ENCODE results near the gene MAPK1. TPM values are rescaled to one million over a fixed set of nuclear protein-coding genes. Genes with fewer than 3 reads are reported as not detected.
"Not testable (repeated sequence)": the region's sequence is repeated elsewhere in the genome, so short reads cannot be mapped to it uniquely, and the experiment has no call there.

MAPK1 gene
- 100 to 1,000 TPM in 4 of 5 donors, 10 to 100 TPM in 1; 85.0 to 114 (median 110) TPM for total RNA-seq
- 93.9 TPM for total RNA-seq (2013)
- total RNA-seq = 109 to 323 (median 205) reads per million in 29 experiments

DNA sequence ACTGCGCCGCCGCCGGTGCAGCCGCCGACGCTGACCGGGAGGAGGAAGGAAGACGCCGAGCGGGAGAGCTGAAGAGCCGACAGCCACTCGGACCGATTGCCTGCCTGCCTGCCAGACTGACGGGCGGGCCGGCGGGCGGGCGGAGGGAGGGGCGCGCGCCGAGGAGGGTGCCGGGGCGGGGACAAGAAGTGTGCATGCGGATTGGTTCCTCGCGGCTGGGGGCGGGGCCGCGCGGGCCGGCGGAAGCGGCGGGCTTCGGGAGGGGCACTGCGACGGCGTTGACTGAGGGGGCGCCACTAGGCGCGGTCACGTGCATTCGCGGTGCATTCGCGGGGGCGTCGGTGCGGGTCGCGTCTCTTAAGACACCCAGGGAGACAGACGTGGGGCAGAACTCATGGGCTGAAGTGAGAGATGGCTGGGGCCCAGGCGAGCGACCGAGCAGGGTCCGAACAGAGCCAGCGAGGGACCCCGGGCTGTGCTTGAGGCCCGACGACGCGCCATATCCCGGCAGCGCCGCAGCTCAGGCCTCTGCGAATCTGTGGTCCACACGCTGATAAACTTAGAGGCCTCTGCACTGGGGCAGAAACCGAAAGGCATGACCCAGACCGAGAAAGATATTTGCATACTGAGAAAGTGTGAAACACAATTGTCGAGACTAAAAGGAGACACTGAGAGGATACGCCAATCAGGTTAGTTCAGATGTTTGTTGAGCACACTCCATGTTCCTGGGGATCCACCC lies at the start of gene MAPK1:
Gene MAPK1 (minus strand): TSS at position 118 of the 739 bp plus-strand sequence. CDS start 205 bp downstream, outside the sequence.
- Histone ChIP-seq H3K36me3 (ENCODE audit: control insufficient read depth in 2 of 2, extremely low read depth in 1 of 2, insufficient read depth in 1 of 2, low read length in 1 of 2) (no peaks in the 10 kb centered on the region), H3K4me1 (ENCODE audit: control insufficient read depth in 1 of 2, extremely low read depth in 1 of 2, insufficient read depth in 2 of 2, low read length in 2 of 2) (peaks cover 19 to 36% of the 10 kb centered on the region in 2 experiments), H3K4me3 (ENCODE audit: control insufficient read depth in 1 of 2, extremely low read depth in 1 of 2, low read length in 1 of 2) (peak within 1 kb of the TSS; percentile 93 to 98), H3K27ac (ENCODE audit: low read length) (peak within 1 kb of the TSS; percentile 92), H3K27me3 (replicated peaks in 1 of 2; ENCODE audit: control insufficient read depth in 2 of 2, extremely low read depth in 1 of 2, insufficient read depth in 2 of 2, low read length in 1 of 2) (no peaks in the 10 kb centered on the region), H3K9me3 (no peaks in the 10 kb centered on the region)
- ATAC-seq (replicated peaks in 1 of 4) (peak; percentile 95 to 98 (median 96)), DNase-seq (peak; percentile 82 to 96 (median 91))
- Mint-ChIP-seq H3K36me3 (peaks cover 11% of the 10 kb centered on the region), H3K27ac (peak within 1 kb of the TSS; percentile 91 to 95), H3K4me1 (peaks cover 47 to 54% (median 54%) of the 10 kb centered on the region in 3 donors), H3K27me3 (no peaks in the 10 kb centered on the region), H3K9me3 (no peaks in the 10 kb centered on the region), H3K4me3 (peak within 1 kb of the TSS; percentile 98)
- under 1% methylated on average over 72 of the region's 74 CpGs for WGBS (ENCODE audit: insufficient coverage)
- ChIA-PET CTCF (interaction anchor here in 1 of 2 donors (0.6 to 1.1 kb wide), 3 partner anchors 16 to 85 kb away, joined by 3 to 4 read pairs (median 3); partner anchors contain the start of gene PPM1F), POLR2A (interaction anchor here in 1 of 2 donors (0.7 kb wide), 1 partner anchor 239 kb away, joined by 3 read pairs; no protein-coding TSS in a partner anchor)

DNA sequence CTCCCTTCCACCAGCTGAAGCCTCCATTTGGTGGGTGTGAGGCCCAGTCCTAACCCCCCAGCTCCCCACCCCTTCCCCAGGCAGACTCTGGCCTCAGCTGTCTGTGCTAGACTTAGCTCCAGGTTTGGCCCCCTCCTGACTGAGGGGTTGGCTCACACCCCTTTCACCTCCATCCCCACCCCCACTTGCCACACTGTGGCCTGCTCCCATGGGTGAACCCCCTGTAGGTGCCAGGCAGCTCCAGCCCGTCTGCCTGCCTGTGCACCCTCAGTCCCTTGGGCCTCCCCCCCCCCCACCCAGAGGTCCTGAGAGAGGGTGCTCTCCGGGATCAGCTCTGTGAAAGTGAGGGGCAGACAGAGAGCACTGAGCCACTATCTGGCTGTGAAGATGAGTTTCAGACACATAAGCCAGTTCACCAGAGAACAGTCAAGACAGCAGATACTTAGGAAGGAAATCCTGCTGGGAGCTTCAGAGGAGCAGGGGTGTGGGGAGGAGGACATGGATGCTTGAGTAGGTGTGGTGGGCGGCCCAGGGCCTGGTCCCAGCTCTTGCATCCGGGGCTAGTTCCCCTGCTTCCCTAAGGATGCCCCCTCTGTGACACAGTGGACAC lies 49.0 kb upstream of the MAPK1 start:
- Mint-ChIP-seq H3K4me1 (no peaks in the 10 kb centered on the region), H3K4me3 (no peak overlapping the region), H3K27me3 (no peaks in the 10 kb centered on the region), H3K36me3 (no peaks in the 10 kb centered on the region), H3K9me3 (no peaks in the 10 kb centered on the region), H3K27ac (no peak overlapping the region)
- WGBS (ENCODE audit: insufficient coverage) = 80% methylated on average over 2 of the region's 4 CpGs
- Histone ChIP-seq H3K9me3 (no peaks in the 10 kb centered on the region), H3K27ac (ENCODE audit: low read length) (no peak overlapping the region), H3K27me3 (replicated peaks in 1 of 2; ENCODE audit: control insufficient read depth in 2 of 2, extremely low read depth in 1 of 2, insufficient read depth in 2 of 2, low read length in 1 of 2) (no peaks in the 10 kb centered on the region), H3K4me1 (ENCODE audit: control insufficient read depth in 1 of 2, extremely low read depth in 1 of 2, insufficient read depth in 2 of 2, low read length in 2 of 2) (no peaks in the 10 kb centered on the region), H3K36me3 (ENCODE audit: control insufficient read depth in 2 of 2, extremely low read depth in 1 of 2, insufficient read depth in 1 of 2, low read length in 1 of 2) (peaks cover 0 to 5% of the 10 kb centered on the region in 2 donors), H3K4me3 (ENCODE audit: control insufficient read depth in 1 of 2, extremely low read depth in 1 of 2, low read length in 1 of 2) (no peak overlapping the region)
- DNase-seq (no peak), ATAC-seq (replicated peaks in 1 of 4) (no peak)
- ChIA-PET POLR2A (no interaction called here), CTCF (no interaction called here)

DNA sequence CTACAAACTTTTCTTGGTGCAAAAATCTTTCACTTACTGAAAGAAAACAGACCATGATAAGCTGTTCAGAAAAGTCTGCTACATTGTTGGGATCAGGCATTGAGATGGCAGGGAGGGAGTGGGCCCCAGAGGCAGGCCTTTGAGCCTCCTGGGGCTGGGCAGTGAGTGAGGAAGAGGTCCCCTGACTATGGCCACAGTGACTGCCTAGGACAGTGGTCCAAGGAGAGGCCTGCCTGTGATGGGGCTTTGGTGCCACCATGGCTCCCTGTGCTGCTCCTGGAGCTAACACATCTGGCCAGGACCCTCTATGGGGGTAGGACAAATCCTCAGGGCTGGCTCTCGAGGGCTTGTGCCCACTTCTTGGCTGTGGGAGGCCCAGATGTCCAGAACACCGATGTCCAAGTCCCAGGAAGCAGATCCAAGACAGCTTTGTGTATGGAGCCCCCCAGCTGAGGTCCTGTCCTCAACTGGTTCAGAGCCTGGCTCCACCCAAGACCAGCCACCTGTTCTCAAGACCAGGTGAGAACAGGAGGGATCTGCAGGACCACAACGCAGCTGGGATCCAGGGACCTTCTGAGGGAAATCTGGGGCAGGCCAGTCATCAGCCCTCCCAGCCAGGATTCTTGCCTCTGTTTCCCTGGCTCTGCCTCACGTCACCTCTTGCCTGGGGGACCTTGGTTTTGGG lies 48.3 kb upstream of the MAPK1 start:
- Mint-ChIP-seq H3K27me3 (no peaks in the 10 kb centered on the region), H3K9me3 (no peaks in the 10 kb centered on the region), H3K27ac (no peak overlapping the region), H3K4me3 (no peak overlapping the region), H3K36me3 (no peaks in the 10 kb centered on the region), H3K4me1 (no peaks in the 10 kb centered on the region)
- Histone ChIP-seq H3K4me3 (ENCODE audit: control insufficient read depth in 1 of 2, extremely low read depth in 1 of 2, low read length in 1 of 2) (no peak overlapping the region), H3K4me1 (ENCODE audit: control insufficient read depth in 1 of 2, extremely low read depth in 1 of 2, insufficient read depth in 2 of 2, low read length in 2 of 2) (no peaks in the 10 kb centered on the region), H3K9me3 (no peaks in the 10 kb centered on the region), H3K27ac (ENCODE audit: low read length) (no peak overlapping the region), H3K36me3 (ENCODE audit: control insufficient read depth in 2 of 2, extremely low read depth in 1 of 2, insufficient read depth in 1 of 2, low read length in 1 of 2) (peaks cover 0 to 5% of the 10 kb centered on the region in 2 donors), H3K27me3 (replicated peaks in 1 of 2; ENCODE audit: control insufficient read depth in 2 of 2, extremely low read depth in 1 of 2, insufficient read depth in 2 of 2, low read length in 1 of 2) (no peaks in the 10 kb centered on the region)
- no peak for DNase-seq
- ChIA-PET POLR2A (no interaction called here), CTCF (interaction anchor here in 1 of 2 donors (0.7 kb wide), 1 partner anchor 30 kb away, joined by 4 read pairs; no protein-coding TSS in a partner anchor)
- no peak for ATAC-seq (replicated peaks in 1 of 4)
- 80% methylated on average over 4 of the region's 4 CpGs for WGBS (ENCODE audit: insufficient coverage)

DNA sequence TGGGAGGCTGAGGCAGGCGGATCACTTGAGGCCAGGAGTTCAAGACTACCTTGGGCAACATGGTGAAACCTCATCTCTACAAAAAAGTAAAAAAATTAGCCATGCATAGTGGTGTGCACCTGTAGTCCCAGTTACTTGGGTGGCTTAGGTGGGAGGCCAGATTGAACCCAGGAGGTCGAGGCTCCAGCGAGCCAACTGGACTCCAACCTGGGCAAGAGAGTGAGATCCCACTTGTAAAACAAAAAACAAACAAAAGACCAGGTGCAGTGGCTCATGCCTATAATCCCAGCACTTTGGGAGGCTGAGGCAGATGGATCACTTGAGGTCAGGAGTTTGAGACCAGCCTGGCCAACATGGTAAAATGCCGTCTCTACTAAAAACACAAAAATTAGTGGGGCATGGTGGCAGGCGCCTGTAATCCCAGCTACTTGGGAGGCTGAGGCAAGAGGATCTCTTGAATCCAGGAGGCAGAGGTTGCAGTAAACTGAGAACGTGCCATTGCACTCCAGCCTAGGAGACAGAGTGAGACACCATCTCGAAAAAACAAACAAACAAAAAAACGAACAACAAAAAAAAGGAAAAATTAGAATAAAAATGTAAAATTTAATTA lies 46.7 kb upstream of the MAPK1 start:
- H3K27me3 Mint-ChIP-seq; POLR2A ChIA-PET; ATAC-seq (replicated peaks in 1 of 4); H3K27ac ChIP-seq (ENCODE audit: low read length); H3K4me1 Mint-ChIP-seq; H3K9me3 Mint-ChIP-seq; H3K27ac Mint-ChIP-seq; H3K4me1 ChIP-seq (ENCODE audit: control insufficient read depth in 1 of 2, extremely low read depth in 1 of 2, insufficient read depth in 2 of 2, low read length in 2 of 2); H3K9me3 ChIP-seq; CTCF ChIA-PET; H3K27me3 ChIP-seq (replicated peaks in 1 of 2; ENCODE audit: control insufficient read depth in 2 of 2, extremely low read depth in 1 of 2, insufficient read depth in 2 of 2, low read length in 1 of 2); H3K36me3 Mint-ChIP-seq; DNase-seq; H3K36me3 ChIP-seq (ENCODE audit: control insufficient read depth in 2 of 2, extremely low read depth in 1 of 2, insufficient read depth in 1 of 2, low read length in 1 of 2); H3K4me3 Mint-ChIP-seq; H3K4me3 ChIP-seq (ENCODE audit: control insufficient read depth in 1 of 2, extremely low read depth in 1 of 2, low read length in 1 of 2): not testable (repeated sequence)
- no CpG with 5 or more reads among the region's 8 CpGs for WGBS (ENCODE audit: insufficient coverage)

DNA sequence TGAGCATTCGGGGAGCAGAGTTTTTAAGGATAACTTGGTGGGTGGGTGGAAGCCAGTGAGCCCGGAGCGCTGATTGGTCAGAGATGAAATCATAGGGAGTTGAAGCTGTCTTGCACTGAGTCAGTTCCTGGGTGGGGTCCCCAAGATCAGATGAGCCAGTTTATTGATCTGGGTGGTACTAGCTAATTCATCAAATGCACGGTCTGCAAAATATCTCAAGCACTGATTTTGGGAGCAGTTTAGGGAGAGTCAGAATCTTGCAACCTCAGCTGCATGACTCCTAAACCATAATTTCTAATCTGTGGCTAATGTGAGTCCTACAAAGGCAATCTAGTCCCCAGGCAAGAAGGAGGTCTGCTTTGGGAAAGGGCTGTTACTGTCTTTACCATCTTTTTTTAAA lies 42.9 kb upstream of the MAPK1 start:
- H3K9me3 ChIP-seq; H3K27me3 ChIP-seq (replicated peaks in 1 of 2; ENCODE audit: control insufficient read depth in 2 of 2, extremely low read depth in 1 of 2, insufficient read depth in 2 of 2, low read length in 1 of 2); H3K36me3 ChIP-seq (ENCODE audit: control insufficient read depth in 2 of 2, extremely low read depth in 1 of 2, insufficient read depth in 1 of 2, low read length in 1 of 2); DNase-seq; POLR2A ChIA-PET; H3K4me1 ChIP-seq (ENCODE audit: control insufficient read depth in 1 of 2, extremely low read depth in 1 of 2, insufficient read depth in 2 of 2, low read length in 2 of 2); CTCF ChIA-PET; H3K4me3 Mint-ChIP-seq; H3K4me3 ChIP-seq (ENCODE audit: control insufficient read depth in 1 of 2, extremely low read depth in 1 of 2, low read length in 1 of 2); H3K4me1 Mint-ChIP-seq; H3K9me3 Mint-ChIP-seq; ATAC-seq (replicated peaks in 1 of 4); H3K27ac Mint-ChIP-seq; H3K36me3 Mint-ChIP-seq; H3K27me3 Mint-ChIP-seq; H3K27ac ChIP-seq (ENCODE audit: low read length): not testable (repeated sequence)
- 97% methylated on average over 3 of the region's 4 CpGs for WGBS (ENCODE audit: insufficient coverage)

DNA sequence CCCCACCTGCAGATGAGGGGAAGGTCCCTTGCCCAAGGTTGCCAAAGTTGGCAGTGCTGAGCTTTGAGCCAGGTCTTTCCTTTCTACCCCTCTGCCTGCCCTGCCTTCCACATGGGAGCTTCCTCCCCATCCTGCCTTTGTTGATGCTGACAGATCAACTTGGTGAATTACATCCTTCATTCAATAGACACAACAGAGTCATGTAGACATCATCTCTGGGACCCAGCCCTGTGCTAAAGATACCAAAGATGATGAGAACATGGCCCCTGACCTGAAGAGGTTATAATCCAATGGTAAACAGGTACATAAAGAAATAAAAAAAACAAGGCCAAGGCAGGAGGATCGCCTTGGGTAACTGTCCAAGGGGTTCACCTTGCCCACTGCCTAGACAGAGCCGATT lies 42.4 kb upstream of the MAPK1 start:
- ATAC-seq (replicated peaks in 1 of 4) (no peak), DNase-seq (no peak)
- H3K4me3 Mint-ChIP-seq = no peak overlapping the region
- no peaks in the 10 kb centered on the region for H3K4me1 Mint-ChIP-seq
- no peak overlapping the region for H3K27ac ChIP-seq (ENCODE audit: low read length)
- CTCF ChIA-PET = no interaction called here
- POLR2A ChIA-PET = no interaction called here
- H3K36me3 Mint-ChIP-seq = peaks cover 3% of the 10 kb centered on the region
- no peaks in the 10 kb centered on the region for H3K4me1 ChIP-seq (ENCODE audit: control insufficient read depth in 1 of 2, extremely low read depth in 1 of 2, insufficient read depth in 2 of 2, low read length in 2 of 2)
- H3K9me3 ChIP-seq = no peaks in the 10 kb centered on the region
- no peaks in the 10 kb centered on the region for H3K9me3 Mint-ChIP-seq
- no peaks in the 10 kb centered on the region for H3K27me3 Mint-ChIP-seq
- no peak overlapping the region for H3K4me3 ChIP-seq (ENCODE audit: control insufficient read depth in 1 of 2, extremely low read depth in 1 of 2, low read length in 1 of 2)
- H3K36me3 ChIP-seq (ENCODE audit: control insufficient read depth in 2 of 2, extremely low read depth in 1 of 2, insufficient read depth in 1 of 2, low read length in 1 of 2) = no peaks in the 10 kb centered on the region
- 86% methylated on average over 2 of the region's 2 CpGs for WGBS (ENCODE audit: insufficient coverage)
- H3K27me3 ChIP-seq (replicated peaks in 1 of 2; ENCODE audit: control insufficient read depth in 2 of 2, extremely low read depth in 1 of 2, insufficient read depth in 2 of 2, low read length in 1 of 2) = no peaks in the 10 kb centered on the region
- no peak overlapping the region for H3K27ac Mint-ChIP-seq

Measured in T-cell (primary cell).